Ovary (tissue), 9 donors: ENCODE measurements around the gene MID1. TPM values are rescaled to one million over a fixed set of nuclear protein-coding genes. Genes with fewer than 3 reads are reported as not detected.

Experiments used
- DNase-seq, 5 donors: peaks; one replicate each; pipeline ENCODE4 v3.0.0-alpha.2; 2019 to 2020
- H3K27ac ChIP-seq, 2 donors: fragments of 200-600 bp; one replicate each; pipeline versions ENCODE4 v1.5.1 to v1.8.0; 2019 to 2022
- H3K27me3 ChIP-seq: fragments of 200-600 bp; one replicate; pipeline ENCODE4 v1.8.0; 2022
- H3K36me3 ChIP-seq: fragments of 200-600 bp; sonication (generic); one replicate; pipeline ENCODE4 v1.5.1; 2019
- H3K4me1 ChIP-seq: one replicate; pipeline ENCODE4 v1.8.1; 2013; ENCODE audit warnings: mild to moderate bottlenecking, moderate library complexity; ENCODE audit not compliant: insufficient read depth
- H3K4me3 ChIP-seq: fragments of 200-600 bp; sonication (generic); one replicate; pipeline ENCODE4 v1.5.1; 2017
- H3K9me3 ChIP-seq, 2 donors: fragments of 200-600 bp in 1 of 2; sonication (generic) in 1 of 2; one replicate each; pipeline versions ENCODE4 v1.5.1 to v1.8.1; 2013 to 2019; ENCODE audit warnings: mild to moderate bottlenecking in 1 of 2, moderate library complexity in 1 of 2
- EP300 ChIP-seq: sonication (generic); formaldehyde crosslinking; IDR thresholded peaks from one replicate; pipeline ENCODE4 v1.6.1; 2017; ENCODE audit warnings: antibody characterized with exemption
- POLR2A ChIP-seq: fragments of 450-650 bp; IDR thresholded peaks from one replicate; pipeline ENCODE4 v1.6.1; 2017; ENCODE audit warnings: antibody characterized with exemption, mild to moderate bottlenecking, moderate library complexity
- WGBS, 3 donors: extraction: QIAGEN DNeasy Blood & Tissue Kit in 1 of 3; methylation state at CpG; one replicate each; pipeline versions ENCODE4 v1.1.5 to v1.1.7; 2013 to 2017; 5-methylcytosine and 5-hydroxymethylcytosine counted together
- intact Hi-C, 4 donors: fragments of 100-400 bp; cut with DNase I; formaldehyde crosslinking; loops; one replicate each; pipeline versions ENCODE4 v1.11.0 to v1.15.1; 2022 to 2023
- polyA plus RNA-seq, 2 donors: library from polyadenylated mRNA; stranded (reverse); fragments of 200-250 nt in 1 of 2; fragments of 350-450 nt in 1 of 2; fragmentation: Illumina TruSeq in 1 of 2; extraction: RNeasy Lipid Tissue Mini Kit (QIAGEN cat#74804) in 1 of 2; gene quantifications; one replicate each; pipeline ENCODE4 v1.2.3, GENCODE V29; 2013 to 2014
- total RNA-seq, 7 donors: library from RNA; depleted of rRNA in 2 of 7; stranded (reverse); fragments of >200 nt in 2 of 7; fragmentation: NEBNext Ultra II Directional in 3 of 7; extraction: Animal tissue kit (Norgen Biotek cat#: 25700) in 3 of 7; gene quantifications; one replicate each; pipeline versions ENCODE4 v1.1.0 to v1.2.4, GENCODE V29; 2016 to 2023
- TF ChIP-seq, protein P1 (sequence below), 3 donors: fragments of 450-650 bp in 2 of 3; fragments of 200-600 bp in 1 of 3; IDR thresholded peaks; one replicate each; pipeline versions ENCODE4 v1.5.1 to v1.8.0; 2016 to 2022; ENCODE audit warnings: antibody characterized with exemption in 3 of 3, mild to moderate bottlenecking in 1 of 3
- donor health status: DM: no; HTN: no; CAD: no; lungs with moderate emphysema.
- donor health status: DM: no; HTN: no; CAD: no.
- donor health status: Bipolar disorder and iron deficiency.
- donor health status: DM: yes; HTN: yes; CAD: no.
- donor health status: DM: no; HTN: no; CAD: no.
- donor health status: DM: yes; HTN: yes; CAD: no.

MID1 gene
- total and polyA plus RNA-seq, 9 donors = 4.0 to 25.7 (median 17.0) TPM

DNA sequence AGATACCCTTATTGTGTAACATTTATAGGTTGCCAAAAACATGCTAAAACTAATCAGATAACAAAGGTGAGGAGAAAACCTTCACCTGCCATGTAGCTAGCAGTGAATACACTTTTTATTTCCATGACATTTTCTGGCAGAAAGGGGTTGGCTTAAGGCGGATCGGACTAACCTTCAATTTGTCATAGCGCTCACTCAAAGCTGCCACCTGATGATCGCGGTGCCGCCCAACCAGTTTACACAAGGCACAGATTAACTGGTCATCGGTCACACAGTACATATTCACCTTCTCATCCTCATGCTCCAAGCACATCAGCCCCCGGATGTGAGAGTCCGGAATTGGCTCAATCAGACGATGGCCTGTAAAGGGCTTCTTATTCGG, 53.7 kb downstream of the MID1 start:
- intact Hi-C loops = no loop called here
- no peak for TF ChIP-seq POLR2A
- no peak for TF ChIP-seq EP300
- TF ChIP-seq, protein P1, sequence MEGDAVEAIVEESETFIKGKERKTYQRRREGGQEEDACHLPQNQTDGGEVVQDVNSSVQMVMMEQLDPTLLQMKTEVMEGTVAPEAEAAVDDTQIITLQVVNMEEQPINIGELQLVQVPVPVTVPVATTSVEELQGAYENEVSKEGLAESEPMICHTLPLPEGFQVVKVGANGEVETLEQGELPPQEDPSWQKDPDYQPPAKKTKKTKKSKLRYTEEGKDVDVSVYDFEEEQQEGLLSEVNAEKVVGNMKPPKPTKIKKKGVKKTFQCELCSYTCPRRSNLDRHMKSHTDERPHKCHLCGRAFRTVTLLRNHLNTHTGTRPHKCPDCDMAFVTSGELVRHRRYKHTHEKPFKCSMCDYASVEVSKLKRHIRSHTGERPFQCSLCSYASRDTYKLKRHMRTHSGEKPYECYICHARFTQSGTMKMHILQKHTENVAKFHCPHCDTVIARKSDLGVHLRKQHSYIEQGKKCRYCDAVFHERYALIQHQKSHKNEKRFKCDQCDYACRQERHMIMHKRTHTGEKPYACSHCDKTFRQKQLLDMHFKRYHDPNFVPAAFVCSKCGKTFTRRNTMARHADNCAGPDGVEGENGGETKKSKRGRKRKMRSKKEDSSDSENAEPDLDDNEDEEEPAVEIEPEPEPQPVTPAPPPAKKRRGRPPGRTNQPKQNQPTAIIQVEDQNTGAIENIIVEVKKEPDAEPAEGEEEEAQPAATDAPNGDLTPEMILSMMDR (IDR thresholded peaks at IDR 0.05) = no peak
- Histone ChIP-seq H3K27me3 (no peaks in the 10 kb centered on the region), H3K9me3 (no peaks in the 10 kb centered on the region), H3K4me1 (peaks cover 2% of the 10 kb centered on the region), H3K4me3 (no peak overlapping the region), H3K27ac (no peak overlapping the region), H3K36me3 (no peaks in the 10 kb centered on the region)
- DNase-seq = no peak
- 87 to 89% (median 87%) methylated on average over 11 of the region's 11 CpGs for WGBS, 3 donors

DNA sequence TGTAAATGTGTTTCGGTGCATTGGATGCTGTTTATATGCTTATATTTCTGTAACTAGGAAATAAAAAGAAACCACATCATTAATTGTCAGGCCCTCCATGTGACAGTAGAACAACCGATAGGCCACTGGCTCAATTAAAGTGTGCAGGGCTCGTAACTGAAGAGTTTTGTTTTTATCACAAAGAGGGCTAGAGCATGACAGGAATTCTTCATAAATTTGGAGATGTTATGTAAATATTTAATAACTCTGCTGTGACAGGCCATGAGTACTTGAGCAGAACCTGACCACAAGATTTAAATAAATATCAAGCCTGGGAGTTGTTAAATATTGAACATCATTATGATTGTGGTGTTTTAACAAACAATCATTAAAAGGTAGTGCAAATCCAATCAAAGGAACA, 55.9 kb downstream of the MID1 start:
- H3K4me1 ChIP-seq = peaks cover 2% of the 10 kb centered on the region
- no peak overlapping the region for H3K4me3 ChIP-seq
- no peaks in the 10 kb centered on the region for H3K27me3 ChIP-seq
- WGBS, 3 donors = 63 to 79% (median 72%) methylated on average over 3 of the region's 3 CpGs
- intact Hi-C loops = no loop called here
- H3K36me3 ChIP-seq = no peaks in the 10 kb centered on the region
- no peak for DNase-seq
- no peak overlapping the region for H3K27ac ChIP-seq
- TF ChIP-seq EP300 (no peak), POLR2A (no peak)
- TF ChIP-seq, protein P1 (IDR thresholded peaks at IDR 0.05) = no peak
- no peaks in the 10 kb centered on the region for H3K9me3 ChIP-seq

DNA sequence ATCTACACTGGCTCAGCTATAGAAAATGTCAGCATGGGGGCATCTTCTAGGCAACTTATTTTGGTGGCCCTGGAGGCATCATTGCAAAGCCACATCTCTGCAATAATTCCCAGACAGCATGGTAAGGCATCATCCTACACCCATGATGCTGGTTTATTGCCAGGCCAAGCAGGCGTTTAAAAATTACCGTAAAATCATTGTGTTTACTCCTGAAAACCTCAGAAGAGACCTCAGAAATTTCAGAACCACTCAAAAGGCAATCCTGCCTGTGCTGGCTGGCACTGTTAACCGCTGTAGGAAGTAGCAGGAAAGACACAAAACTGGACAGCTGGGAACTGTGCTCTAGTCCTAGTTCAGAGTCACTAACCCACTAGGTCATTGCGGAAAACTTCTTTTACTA, 63.2 kb downstream of the MID1 start:
- H3K27me3 ChIP-seq = no peaks in the 10 kb centered on the region
- DNase-seq = no peak
- TF ChIP-seq EP300 (no peak), POLR2A (no peak)
- TF ChIP-seq, protein P1 (IDR thresholded peaks at IDR 0.05) = no peak
- no peaks in the 10 kb centered on the region for H3K4me1 ChIP-seq
- no peak overlapping the region for H3K27ac ChIP-seq
- H3K9me3 ChIP-seq = no peaks in the 10 kb centered on the region
- WGBS, 3 donors = 75 to 88% (median 81%) methylated on average over 4 of the region's 4 CpGs
- intact Hi-C loops = no loop called here
- no peak overlapping the region for H3K4me3 ChIP-seq
- no peaks in the 10 kb centered on the region for H3K36me3 ChIP-seq

DNA sequence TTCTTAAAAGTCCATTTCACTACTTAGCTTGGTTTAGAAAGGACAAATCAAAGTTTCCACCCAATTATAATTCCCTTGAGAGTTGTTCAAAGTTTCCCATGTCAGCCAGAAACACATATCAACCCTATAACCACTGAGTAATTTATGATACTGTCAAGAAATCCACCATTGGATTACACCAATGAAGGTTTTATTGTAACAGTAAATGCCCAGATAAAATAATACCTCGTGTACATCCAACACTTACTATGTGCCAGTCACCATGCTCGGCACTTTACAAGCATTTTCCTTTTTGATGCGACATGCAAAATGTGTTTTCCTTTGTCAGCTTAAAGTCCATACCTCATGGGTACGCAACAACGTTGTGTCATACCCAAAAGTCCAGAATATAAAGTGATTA, 64.0 kb downstream of the MID1 start:
- no peak for DNase-seq
- H3K4me3 ChIP-seq = no peak overlapping the region
- no peak for TF ChIP-seq POLR2A
- TF ChIP-seq EP300 = no peak
- TF ChIP-seq, protein P1 (IDR thresholded peaks at IDR 0.05) = no peak
- intact Hi-C loops = no loop called here
- H3K9me3 ChIP-seq = no peaks in the 10 kb centered on the region
- no peaks in the 10 kb centered on the region for H3K36me3 ChIP-seq
- no peaks in the 10 kb centered on the region for H3K4me1 ChIP-seq
- 80 to 83% (median 80%) methylated on average over 5 of the region's 5 CpGs for WGBS, 3 donors
- H3K27ac ChIP-seq = no peak overlapping the region
- no peaks in the 10 kb centered on the region for H3K27me3 ChIP-seq

DNA sequence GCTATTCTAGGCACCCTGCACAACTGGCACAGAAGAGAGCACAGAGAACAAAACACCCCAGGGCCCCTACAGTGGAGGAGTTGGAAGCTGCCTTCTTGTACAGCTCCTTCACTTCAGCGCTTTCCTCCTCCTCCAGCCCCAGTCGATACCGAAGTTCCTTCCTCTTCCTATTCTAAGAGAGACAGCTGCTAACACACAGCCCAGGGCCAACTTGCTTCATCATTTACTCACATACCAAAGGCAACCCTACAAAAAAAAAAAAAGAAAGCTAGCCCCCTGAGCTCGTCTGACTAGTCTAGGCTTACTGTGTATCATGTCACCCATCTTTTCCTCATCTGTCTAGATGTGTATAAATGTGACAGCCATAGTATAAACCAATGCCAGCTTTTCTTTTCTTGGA, 64.5 kb downstream of the MID1 start:
- H3K4me3 ChIP-seq = no peak overlapping the region
- WGBS, 3 donors = 61 to 75% (median 71%) methylated on average over 4 of the region's 4 CpGs

More for the DNA sequence above, 64.5 kb downstream of the MID1 start:
- intact Hi-C loops = no loop called here
- no peaks in the 10 kb centered on the region for H3K4me1 ChIP-seq
- TF ChIP-seq POLR2A = no peak
- TF ChIP-seq, protein P1 (IDR thresholded peaks at IDR 0.05) = no peak
- no peak for TF ChIP-seq EP300
- DNase-seq = no peak
- H3K9me3 ChIP-seq = no peaks in the 10 kb centered on the region
- no peaks in the 10 kb centered on the region for H3K27me3 ChIP-seq
- H3K27ac ChIP-seq = no peak overlapping the region
- no peaks in the 10 kb centered on the region for H3K36me3 ChIP-seq
